Hepatocyte (in vitro differentiated cells): ENCODE results near the gene MAP3K4. TPM values are rescaled to one million over a fixed set of nuclear protein-coding genes. Genes with fewer than 3 reads are reported as not detected.

Experiments
- DNase-seq: peaks from one replicate; pipeline ENCODE4 v3.0.0-alpha.2; 2016; ENCODE audit warnings: low spot score
- H2AFZ ChIP-seq: fragments of 200-600 bp; sonication (generic); 2 replicates; pipeline ENCODE4 v1.6.0; 2016; ENCODE audit warnings: antibody characterized with exemption, mild to moderate bottlenecking
- H3K27ac ChIP-seq: fragments of 200-600 bp; sonication (generic); 2 replicates; pipeline ENCODE4 v1.5.1; 2016; ENCODE audit warnings: mild to moderate bottlenecking
- H3K27me3 ChIP-seq: fragments of 200-600 bp; sonication (generic); 2 replicates; pipeline ENCODE4 v1.6.1; 2016
- H3K36me3 ChIP-seq: fragments of 200-600 bp; sonication (generic); replicated peaks from 2 replicates; pipeline ENCODE4 v1.5.1; 2016; ENCODE audit warnings: low read depth; ENCODE audit not compliant: insufficient read depth
- H3K4me1 ChIP-seq: fragments of 200-600 bp; sonication (generic); 2 replicates; pipeline ENCODE4 v1.5.1; 2016; ENCODE audit warnings: mild to moderate bottlenecking, moderate library complexity; ENCODE audit not compliant: insufficient read depth
- H3K4me2 ChIP-seq: fragments of 200-600 bp; sonication (generic); 2 replicates; pipeline ENCODE4 v1.6.0; 2016
- H3K4me3 ChIP-seq: fragments of 200-600 bp; sonication (generic); 2 replicates; pipeline ENCODE4 v1.5.1; 2016; ENCODE audit warnings: mild to moderate bottlenecking
- H3K79me2 ChIP-seq: fragments of 200-600 bp; sonication (generic); 2 replicates; pipeline ENCODE4 v1.6.0; 2017; ENCODE audit warnings: mild to moderate bottlenecking
- H3K9me2 ChIP-seq: fragments of 200-600 bp; sonication (generic); replicated peaks from 2 replicates; pipeline ENCODE4 v1.6.0; 2017; ENCODE audit warnings: mild to moderate bottlenecking; ENCODE audit not compliant: insufficient read depth
- H3K9me3 ChIP-seq: fragments of 200-600 bp; sonication (generic); 2 replicates; pipeline ENCODE4 v1.5.1; 2016; ENCODE audit warnings: low read depth, mild to moderate bottlenecking
- H4K20me1 ChIP-seq: fragments of 200-600 bp; sonication (generic); 2 replicates; pipeline ENCODE4 v1.6.0; 2016; ENCODE audit warnings: mild to moderate bottlenecking; ENCODE audit not compliant: insufficient read depth, poor library complexity, severe bottlenecking
- CTCF ChIP-seq: fragments of 200-600 bp; sonication (generic); IDR thresholded peaks from 2 replicates; pipeline ENCODE4 v1.5.1; 2016; ENCODE audit warnings: antibody characterized with exemption, mild to moderate bottlenecking; ENCODE audit not compliant: poor library complexity
- EZH2 ChIP-seq: fragments of 200-600 bp; sonication (generic); IDR thresholded peaks from 2 replicates; pipeline ENCODE4 v1.6.1; 2016; ENCODE audit warnings: antibody characterized with exemption, mild to moderate bottlenecking, borderline replicate concordance
- EZH2phosphoT487 ChIP-seq: fragments of 200-600 bp; sonication (generic); IDR thresholded peaks from one replicate; pipeline ENCODE4 v1.6.1; 2018; ENCODE audit warnings: antibody characterized with exemption, mild to moderate bottlenecking, low read depth, moderate library complexity; ENCODE audit not compliant: unreplicated experiment, severe bottlenecking
- WGBS: methylation state at CpG from one replicate; pipeline ENCODE4 v1.1.6; 2016; ENCODE audit warnings: low lambda C conversion rate; ENCODE audit errors: missing lambda C conversion rate; 5-methylcytosine and 5-hydroxymethylcytosine counted together
- polyA plus RNA-seq: library from polyadenylated mRNA; unstranded; fragments of >200 nt; fragmentation: Nextera tagmentation; extraction: Ambion mirVana; gene quantifications from 2 replicates; pipeline ENCODE4 v1.2.1, GENCODE V29; 2016
- total RNA-seq: library from RNA; depleted of rRNA; stranded (reverse); fragments of >200 nt; gene quantifications from 2 replicates; pipeline ENCODE4 v1.2.3, GENCODE V29; 2014

The MAP3K4 gene
- total and polyA plus RNA-seq, 2 experiments from 2014 or later, result 10.9 to 21.5 TPM

GRCh38 chr6:161074496-161075121 is 83.0 kb downstream of the MAP3K4 start:
- H4K20me1 ChIP-seq, result no peaks in the 10 kb centered on the region
- H3K27me3 ChIP-seq, result no peaks in the 10 kb centered on the region
- WGBS, result 90% methylated on average over 5 of the region's 5 CpGs
- DNase-seq, result peak; percentile 40
- H3K36me3 ChIP-seq, result no peaks in the 10 kb centered on the region
- no peaks in the 10 kb centered on the region for H3K79me2 ChIP-seq
- H3K4me1 ChIP-seq, result peaks cover 2% of the 10 kb centered on the region
- H3K9me2 ChIP-seq, result no peaks in the 10 kb centered on the region
- H3K4me2 ChIP-seq, result no peak overlapping the region
- no peak overlapping the region for H3K27ac ChIP-seq
- no peaks in the 10 kb centered on the region for H3K9me3 ChIP-seq
- no peak overlapping the region for H2AFZ ChIP-seq
- TF ChIP-seq EZH2, result no peak
- TF ChIP-seq CTCF, result no peak
- no peak for TF ChIP-seq EZH2phosphoT487
- no peak overlapping the region for H3K4me3 ChIP-seq

GRCh38 chr6:161076181-161076677 is 84.7 kb downstream of the MAP3K4 start:
- H3K36me3 ChIP-seq, result no peaks in the 10 kb centered on the region
- no peak overlapping the region for H3K27ac ChIP-seq
- DNase-seq, result no peak
- no peaks in the 10 kb centered on the region for H3K9me3 ChIP-seq
- no peaks in the 10 kb centered on the region for H3K9me2 ChIP-seq
- H2AFZ ChIP-seq, result no peak overlapping the region
- no peaks in the 10 kb centered on the region for H4K20me1 ChIP-seq
- no peak for TF ChIP-seq EZH2phosphoT487
- TF ChIP-seq CTCF, result no peak
- no peak for TF ChIP-seq EZH2
- WGBS, result 75% methylated on average over 8 of the region's 8 CpGs
- H3K4me1 ChIP-seq, result peaks cover 2% of the 10 kb centered on the region
- H3K27me3 ChIP-seq, result no peaks in the 10 kb centered on the region
- H3K4me3 ChIP-seq, result no peak overlapping the region
- no peaks in the 10 kb centered on the region for H3K79me2 ChIP-seq
- no peak overlapping the region for H3K4me2 ChIP-seq

- H3K27me3 ChIP-seq, result no peaks in the 10 kb centered on the region
- no peaks in the 10 kb centered on the region for H4K20me1 ChIP-seq
- no peaks in the 10 kb centered on the region for H3K9me3 ChIP-seq
- no peak overlapping the region for H3K27ac ChIP-seq
- H3K4me2 ChIP-seq, result no peak overlapping the region
- no peak overlapping the region for H2AFZ ChIP-seq
- no peaks in the 10 kb centered on the region for H3K79me2 ChIP-seq
- H3K36me3 ChIP-seq, result no peaks in the 10 kb centered on the region
- H3K9me2 ChIP-seq, result no peaks in the 10 kb centered on the region
- H3K4me3 ChIP-seq, result no peak overlapping the region
- no peak for DNase-seq
- WGBS, result 95% methylated on average over 12 of the region's 12 CpGs
- TF ChIP-seq CTCF (no peak), EZH2 (no peak), EZH2phosphoT487 (no peak)
- H3K4me1 ChIP-seq, result no peaks in the 10 kb centered on the region
These were observed 88.1 kb downstream of the MAP3K4 start for GRCh38 chr6:161079566-161080262.
